Heart left ventricle (tissue), 13 donors: ENCODE data around the gene TRAF4.

ENCODE experiments used
- CTCF ChIP-seq, 12 donors: fragments of 200-600 bp; sonication (generic) in 4 of 12; IDR thresholded peaks; one replicate each; pipeline versions ENCODE4 v1.5.0 to v1.8.0; 2018 to 2022; ENCODE audit warnings: antibody characterized with exemption in 12 of 12, mild to moderate bottlenecking in 5 of 12
- POLR2A ChIP-seq, 2 donors: fragments of 450-650 bp; IDR thresholded peaks; one replicate each; pipeline ENCODE4 v1.6.1; 2017; ENCODE audit warnings: antibody characterized with exemption in 2 of 2, mild to moderate bottlenecking in 2 of 2, moderate library complexity in 2 of 2
- donor health status: ischemic (EF 13 %, LVEDD 7.1; RV severe dilation, severe dysfunction).
- donor health status: DM: no; HTN: yes; CAD: no.
- donor health status: DM: no; HTN: no; CAD: no.
- donor health status: ischemic (EF 25% LVEDD 6.9; RV normal size, moderate dysfunction).
- donor health status: ischemic (EF 25% LVEDD 5.7; RV mildly dilated, moderate dysfunction).
- donor health status: ischemic (EF 35%, LVEDD 5.7; RV mildly dilated, moderate dysfunction).
- donor health status: nonischemic (EF 11% LVEDD 7.7; RV severe dilation, severe dysfunction).
- donor health status: DM: yes; HTN: yes; CAD: no.
- donor health status: PGD.
- donor health status: ischemic (EF 29% LVEDD 5.4; RV normal size, mild dysfunction).
- donor health status: nonischemic (EF 23%, LVEDD 6.1; RV moderate dilation, normal function).

GRCh38 chr17:28758411-28759121 lies 14.8 kb downstream of the TRAF4 start:
- TF ChIP-seq CTCF (IDR thresholded peaks at IDR 0.05) (no peak), POLR2A (IDR thresholded peaks at IDR 0.05) (no peak)
